GM21390 (cell line): ENCODE results near the gene SH2D3A.
"Not testable (repeated sequence)": the region's sequence is repeated elsewhere in the genome, so short reads cannot be mapped to it uniquely, and the experiment has no call there.

ENCODE experiments used
- ATAC-seq: cut with Tn5 transposase; IDR thresholded peaks from one replicate; pipeline ENCODE4 v1.9.1; 2021; ENCODE audit not compliant: unreplicated experiment

SH2D3A gene

GRCh38 chr19:6790194-6791128, 23.2 kb upstream of the SH2D3A start:
- ATAC-seq: no peak

DNA sequence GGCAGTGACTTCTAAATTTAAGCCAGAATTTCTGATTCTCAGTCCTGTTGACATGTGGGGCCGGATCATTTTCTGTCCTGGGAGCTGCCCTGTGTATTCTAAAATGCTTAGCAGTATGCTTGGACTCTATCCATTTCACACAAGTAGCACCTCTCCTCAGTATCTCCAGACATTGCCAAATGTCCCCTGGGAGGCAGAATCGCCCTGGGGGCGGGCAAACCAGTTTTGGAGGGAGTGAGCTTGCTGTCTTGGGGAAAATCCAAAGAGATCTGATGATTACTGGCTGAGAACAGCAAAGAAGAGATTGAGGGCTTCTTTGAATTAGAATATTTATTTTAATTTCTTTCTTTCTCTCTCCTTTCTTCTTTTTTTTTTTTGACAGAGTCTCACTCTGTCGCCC, 21.7 kb upstream of the SH2D3A start:
- no peak for ATAC-seq

DNA sequence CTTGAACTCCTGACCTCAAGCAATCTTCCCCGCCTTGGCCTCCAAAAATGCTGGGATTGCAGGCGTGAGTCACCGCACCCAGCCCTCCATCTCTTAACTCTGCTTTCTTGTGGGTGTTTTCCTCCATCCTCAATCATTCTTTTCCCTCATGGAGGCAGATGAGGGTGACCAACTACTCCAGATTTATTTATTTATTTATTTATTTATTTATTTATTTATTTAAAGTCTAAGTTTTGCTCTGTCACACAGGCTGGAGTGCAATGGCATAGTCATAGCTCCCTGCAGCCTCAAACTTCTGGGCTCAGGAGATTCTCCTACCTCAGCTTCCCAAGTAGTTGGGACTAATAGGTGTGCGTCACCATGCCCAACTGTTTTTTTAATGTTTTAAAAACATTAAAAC, 20.2 kb upstream of the SH2D3A start:
- ATAC-seq: no peak

DNA sequence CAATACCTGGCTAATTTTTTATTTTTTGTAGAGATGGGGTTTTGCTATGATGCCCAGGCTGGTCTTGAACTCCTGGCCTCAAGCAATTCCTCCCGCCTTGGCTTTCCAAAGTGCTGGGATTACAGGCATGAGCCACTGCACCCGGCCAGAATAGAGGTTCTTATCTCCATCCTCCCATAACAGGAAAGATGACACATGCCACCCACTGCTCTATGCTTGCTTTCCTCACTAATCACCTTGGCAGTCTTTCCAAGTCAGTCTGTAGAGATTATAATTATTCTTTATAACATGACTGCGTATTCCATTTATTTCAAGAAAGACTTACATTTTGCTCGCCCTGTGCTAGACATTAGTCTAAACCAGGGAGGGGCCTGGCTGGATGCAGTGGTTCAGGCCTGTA, 12.0 kb upstream of the SH2D3A start:
- no peak for ATAC-seq

DNA sequence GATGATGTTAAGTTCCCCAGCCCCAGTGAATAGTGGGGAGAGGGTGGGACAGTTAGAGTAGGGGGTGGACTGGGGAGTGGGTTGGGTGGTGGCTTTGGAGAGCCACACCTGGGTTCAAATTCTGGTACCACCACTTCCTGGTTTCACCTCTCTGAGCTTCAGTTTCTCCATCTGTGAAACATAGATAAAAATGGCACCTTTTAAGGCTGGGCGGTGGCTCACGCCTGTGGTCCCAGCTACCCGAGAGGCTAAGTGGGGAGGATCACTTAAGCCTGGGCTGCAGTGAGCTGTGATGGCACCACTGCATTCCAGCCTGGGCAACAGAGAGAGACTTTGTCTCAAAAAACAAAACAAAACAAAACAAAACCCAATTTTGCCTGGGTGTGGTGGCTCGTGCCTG, 11.2 kb upstream of the SH2D3A start:
- ATAC-seq: no peak

DNA sequence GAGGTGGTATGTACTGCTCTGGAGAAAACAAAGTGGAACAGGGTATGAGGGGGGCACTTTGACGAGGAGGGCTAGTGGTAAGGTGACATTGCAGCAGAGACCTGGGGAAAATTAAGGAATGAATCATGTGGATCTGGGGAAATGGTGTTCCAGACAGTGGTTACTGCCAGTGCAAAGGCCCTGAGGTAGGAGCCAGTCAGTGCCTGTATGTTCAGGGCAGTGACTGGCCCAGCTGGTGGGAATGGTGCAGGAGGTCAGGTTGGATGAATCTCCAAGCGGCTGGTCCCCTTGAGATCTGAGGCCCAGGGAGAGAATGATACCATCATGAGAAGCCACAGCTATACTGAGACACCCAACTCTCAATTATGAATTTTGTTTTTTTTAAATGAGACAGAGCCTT, 10.2 kb upstream of the SH2D3A start:
- no peak for ATAC-seq

DNA sequence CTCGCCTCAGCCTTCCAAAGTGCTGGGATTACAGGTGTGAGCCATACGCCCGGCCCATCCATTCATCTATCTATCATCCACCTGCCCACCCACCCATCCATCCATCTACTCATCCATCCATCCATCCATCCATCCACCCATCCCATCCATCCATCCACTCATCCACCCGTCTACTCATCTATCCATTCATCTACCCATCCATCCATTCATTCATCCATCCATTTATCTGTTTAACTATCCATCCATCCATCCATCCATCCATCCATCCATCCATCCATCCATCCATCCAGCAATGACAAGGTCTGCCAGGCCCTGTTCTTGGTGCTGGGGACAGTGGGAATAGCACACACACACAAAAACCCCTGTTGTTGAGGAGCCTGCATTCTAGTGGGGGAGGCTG, 9.8 kb upstream of the SH2D3A start:
- no peak for ATAC-seq

- ATAC-seq: not testable (repeated sequence)
Observed at GRCh38 chr19:6776045-6776444, 8.8 kb upstream of the SH2D3A start.

- no peak for ATAC-seq
Observed at GRCh38 chr19:6774821-6775707, 7.8 kb upstream of the SH2D3A start.

DNA sequence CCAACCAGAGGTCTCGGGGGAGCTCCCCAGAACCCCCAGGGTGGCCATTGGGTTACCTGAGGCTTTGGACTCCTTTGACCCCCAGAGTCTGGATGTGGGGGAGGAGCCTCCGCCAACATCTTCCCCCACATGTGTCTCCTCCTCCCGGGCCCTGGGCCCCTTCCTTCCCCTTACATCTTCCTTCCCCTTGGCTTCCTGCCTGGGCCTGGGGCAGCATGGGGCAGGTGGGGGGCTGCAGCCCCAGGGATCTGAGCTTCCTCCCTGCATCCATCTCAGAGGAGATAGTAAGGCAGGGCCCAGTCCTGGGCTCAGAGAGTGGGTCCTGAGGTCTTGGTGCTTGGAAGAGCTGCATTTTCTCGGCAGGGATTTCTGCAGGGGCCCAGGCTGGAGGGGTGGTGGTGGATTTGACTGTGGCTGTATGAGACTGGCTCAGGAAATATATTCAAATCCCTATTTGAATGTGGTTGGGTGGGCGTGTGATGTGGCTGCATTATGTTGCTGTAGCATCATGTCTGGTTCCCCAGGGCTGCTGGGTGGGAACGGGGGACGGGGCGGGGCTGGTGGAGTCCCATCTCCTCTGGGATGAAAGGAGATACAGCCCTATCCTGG, 6.2 kb upstream of the SH2D3A start:
- ATAC-seq: no peak

GRCh38 chr19:6772866-6773322, 5.7 kb upstream of the SH2D3A start:
- no peak for ATAC-seq

- no peak for ATAC-seq
Observed at GRCh38 chr19:6772028-6772865, 5.0 kb upstream of the SH2D3A start, which contains the start of gene VAV1. Gene VAV1, plus strand, starts transcription at chr19:6772708. Its CDS starts 100 bp downstream, at chr19:6772808.

DNA sequence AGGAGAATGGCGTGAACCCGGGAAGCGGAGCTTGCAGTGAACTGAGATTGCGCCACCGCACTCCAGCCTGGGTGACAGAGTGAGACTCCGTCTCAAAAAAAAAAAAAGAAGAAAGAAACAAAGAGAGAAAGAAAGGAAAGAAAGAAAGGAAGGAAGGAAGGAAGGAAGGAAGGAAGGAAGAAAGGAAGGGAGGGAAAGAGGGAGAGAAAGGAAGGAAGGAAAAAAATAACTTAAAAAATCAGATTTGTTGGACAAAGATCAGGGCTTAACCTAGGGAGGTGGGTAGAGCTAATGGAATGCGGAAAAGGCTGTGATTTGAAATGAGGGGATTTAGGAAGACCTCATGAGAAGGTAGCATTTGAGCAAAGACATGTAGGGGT, 4.4 kb upstream of the SH2D3A start:
- ATAC-seq: not testable (repeated sequence)

GRCh38 chr19:6769006-6769619, 1.9 kb upstream of the SH2D3A start:
- ATAC-seq: no peak

DNA sequence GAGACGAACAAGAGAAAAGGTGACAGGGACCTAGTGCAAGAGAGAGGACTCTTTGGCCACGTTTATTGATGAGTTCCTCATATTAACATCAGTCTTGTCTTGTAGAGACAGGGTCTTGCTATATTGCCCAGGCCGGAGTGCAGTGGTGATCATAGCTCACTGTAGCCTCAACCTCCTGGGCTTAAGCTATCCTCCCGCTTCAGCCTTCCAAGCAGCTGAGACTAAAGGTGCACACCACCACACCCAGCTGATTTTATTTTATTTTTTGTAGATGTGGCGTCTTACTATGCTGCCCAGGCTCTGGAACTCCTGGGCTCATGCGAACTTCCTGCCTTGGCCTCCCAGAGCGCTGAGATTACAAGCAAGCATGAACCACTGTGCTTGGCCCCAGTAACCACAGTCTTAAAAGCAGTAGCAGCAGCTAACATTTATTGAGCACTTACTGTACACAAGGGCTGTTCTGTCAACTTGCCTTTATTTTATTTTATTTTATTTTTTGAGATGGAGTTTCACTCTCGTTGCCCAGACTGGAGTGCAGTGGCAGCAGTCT, 1.1 kb upstream of the SH2D3A start:
- no peak for ATAC-seq

DNA sequence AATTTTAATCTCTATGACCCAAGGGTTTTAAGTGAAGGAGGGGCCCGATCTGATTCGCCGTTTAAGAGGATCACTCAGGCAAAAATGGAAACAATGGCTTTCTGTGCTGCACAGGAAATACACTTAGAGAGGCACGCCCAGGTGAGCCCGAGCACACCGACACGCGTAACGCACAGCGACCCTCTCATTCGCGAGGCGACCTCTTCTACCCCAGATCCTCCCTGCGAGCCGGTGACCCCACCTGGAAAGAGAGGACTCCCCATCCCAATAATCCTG, 216 bp downstream of the SH2D3A start:
- peak; percentile 12 for ATAC-seq

GRCh38 chr19:6766357-6767080, 716 bp downstream of the SH2D3A start:
- ATAC-seq: no peak

DNA sequence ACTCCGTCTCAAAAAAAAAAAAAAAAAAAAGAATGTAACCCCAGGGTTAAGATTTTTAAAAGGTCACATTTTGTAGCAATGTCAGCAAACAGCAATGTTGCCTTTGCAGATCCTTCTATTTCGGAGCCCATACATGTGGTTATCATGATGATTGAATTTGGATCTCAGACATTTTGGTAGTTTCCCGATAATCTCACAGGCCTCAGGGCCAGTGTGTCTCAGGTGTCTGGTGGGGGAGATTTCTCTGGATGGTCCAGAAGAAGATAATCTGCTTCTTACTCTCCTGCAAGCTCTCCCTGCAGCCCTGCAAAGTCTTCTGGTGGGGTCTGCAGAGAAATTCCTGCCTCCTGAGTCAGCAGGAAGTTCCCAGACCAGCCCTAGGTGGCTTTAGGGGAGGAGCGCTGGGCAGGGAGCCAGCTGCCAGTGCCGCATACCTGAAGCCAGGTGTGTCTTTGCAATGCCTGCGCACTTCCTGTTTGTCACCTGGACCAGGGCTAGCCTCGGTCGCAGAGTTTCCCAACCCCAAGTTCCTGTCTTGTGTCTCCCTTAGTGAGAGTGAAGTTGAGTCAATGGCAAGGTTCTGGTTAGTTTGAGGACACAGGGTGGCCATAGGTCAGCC, 1.4 kb downstream of the SH2D3A start:
- ATAC-seq: no peak
